Right lobe of liver (tissue), 4 donors: ENCODE data around the gene OPTN.

Source experiments
- POLR2A ChIP-seq: fragments of 450-650 bp; IDR thresholded peaks from one replicate; pipeline ENCODE4 v1.6.1; 2017; ENCODE audit warnings: antibody characterized with exemption, mild to moderate bottlenecking
- TF ChIP-seq, protein P1 (sequence below), 4 donors: fragments of 200-600 bp in 3 of 4; fragments of 450-650 bp in 1 of 4; IDR thresholded peaks; one replicate each; pipeline versions ENCODE4 v1.5.1 to v1.8.0; 2016 to 2022; ENCODE audit warnings: antibody characterized with exemption in 4 of 4, mild to moderate bottlenecking in 2 of 4
- donor health status: DM: no; HTN: no; CAD: no.
- donor health status: DM: no; HTN: no; CAD: no.
- donor health status: DM: no; HTN: yes; CAD: no.

DNA sequence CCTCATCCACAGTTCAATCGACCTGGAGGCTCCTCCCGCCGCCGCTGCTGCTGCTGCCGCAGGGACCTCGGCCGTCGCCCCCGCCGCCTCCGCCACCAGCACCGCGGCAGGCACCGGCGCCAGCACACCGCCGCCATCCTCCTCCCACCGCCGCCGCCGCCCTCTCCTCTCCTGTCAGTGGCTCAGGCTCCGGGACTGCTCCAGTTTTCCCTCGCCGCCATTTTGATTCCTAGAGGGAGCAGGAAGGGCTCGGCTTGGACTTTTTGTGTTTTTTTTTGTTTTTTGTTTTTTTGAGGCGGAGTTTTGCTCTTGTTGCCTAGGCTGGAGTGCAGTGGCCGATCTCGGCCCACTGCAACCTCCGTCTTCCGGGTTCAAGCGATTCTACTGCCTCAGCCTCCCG is 58.4 kb downstream of the OPTN start:
- no peak for TF ChIP-seq POLR2A
- TF ChIP-seq, protein P1, sequence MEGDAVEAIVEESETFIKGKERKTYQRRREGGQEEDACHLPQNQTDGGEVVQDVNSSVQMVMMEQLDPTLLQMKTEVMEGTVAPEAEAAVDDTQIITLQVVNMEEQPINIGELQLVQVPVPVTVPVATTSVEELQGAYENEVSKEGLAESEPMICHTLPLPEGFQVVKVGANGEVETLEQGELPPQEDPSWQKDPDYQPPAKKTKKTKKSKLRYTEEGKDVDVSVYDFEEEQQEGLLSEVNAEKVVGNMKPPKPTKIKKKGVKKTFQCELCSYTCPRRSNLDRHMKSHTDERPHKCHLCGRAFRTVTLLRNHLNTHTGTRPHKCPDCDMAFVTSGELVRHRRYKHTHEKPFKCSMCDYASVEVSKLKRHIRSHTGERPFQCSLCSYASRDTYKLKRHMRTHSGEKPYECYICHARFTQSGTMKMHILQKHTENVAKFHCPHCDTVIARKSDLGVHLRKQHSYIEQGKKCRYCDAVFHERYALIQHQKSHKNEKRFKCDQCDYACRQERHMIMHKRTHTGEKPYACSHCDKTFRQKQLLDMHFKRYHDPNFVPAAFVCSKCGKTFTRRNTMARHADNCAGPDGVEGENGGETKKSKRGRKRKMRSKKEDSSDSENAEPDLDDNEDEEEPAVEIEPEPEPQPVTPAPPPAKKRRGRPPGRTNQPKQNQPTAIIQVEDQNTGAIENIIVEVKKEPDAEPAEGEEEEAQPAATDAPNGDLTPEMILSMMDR (IDR thresholded peaks at IDR 0.05) = no peak
